GM12878 (cell line): ENCODE results near the gene AFAP1L2. TPM values are rescaled to one million over a fixed set of nuclear protein-coding genes. Genes with fewer than 3 reads are reported as not detected.

Source experiments
- ASH2L ChIP-seq: fragments of 300-600, 200-600 bp; sonication (generic); IDR thresholded peaks from 2 replicates; pipeline ENCODE4 v1.6.1; 2017; ENCODE audit warnings: low read depth, mild to moderate bottlenecking, borderline replicate concordance
- CHD2 ChIP-seq: IDR thresholded peaks from 2 replicates; pipeline ENCODE4 v1.6.1; 2011; ENCODE audit warnings: low read depth, low read length, improper control_type of control experiment, borderline replicate concordance
- CHD4 ChIP-seq: fragments of 200-600 bp; sonication (generic); IDR thresholded peaks from 2 replicates; pipeline ENCODE4 v1.6.1; 2016; ENCODE audit warnings: mild to moderate bottlenecking
- EGR1 ChIP-seq, 2 experiments: IDR thresholded peaks; 1 replicate in 1 of 2; 2 replicates in 1 of 2; pipeline ENCODE4 v1.6.1; 2011 to 2012; ENCODE audit warnings: low read depth in 2 of 2, low read length in 2 of 2, borderline replicate concordance in 1 of 2, mild to moderate bottlenecking in 1 of 2, moderate library complexity in 1 of 2
- ESRRA ChIP-seq: IDR thresholded peaks from 2 replicates; pipeline ENCODE4 v1.6.1; 2012; ENCODE audit warnings: mild to moderate bottlenecking, low read length, improper control_type of control experiment
- ETV6 ChIP-seq, 2 experiments: fragments of 450-650 bp in 1 of 2; IDR thresholded peaks in 1 of 2; conservative IDR thresholded peaks in 1 of 2; 2 replicates each; pipeline ENCODE4 v1.6.1; 2014; ENCODE audit warnings: antibody characterized with exemption in 1 of 2, borderline replicate concordance in 1 of 2, low read depth in 1 of 2, mild to moderate bottlenecking in 1 of 2, moderate library complexity in 1 of 2
- IRF4 ChIP-seq: IDR thresholded peaks from 2 replicates; pipeline ENCODE4 v1.6.1; 2011; ENCODE audit warnings: low read depth, low read length
- JUND ChIP-seq: IDR thresholded peaks from 2 replicates; pipeline ENCODE4 v1.6.1; 2012; ENCODE audit warnings: low read depth, mild to moderate bottlenecking, low read length, improper control_type of control experiment, moderate library complexity
- KDM1A ChIP-seq: fragments of 200-600 bp; sonication (generic); IDR thresholded peaks from 2 replicates; pipeline ENCODE4 v1.6.1; 2016; ENCODE audit warnings: borderline replicate concordance
- NFXL1 ChIP-seq: fragments of 450-650 bp; IDR thresholded peaks from 2 replicates; pipeline ENCODE4 v1.6.1; 2017; ENCODE audit warnings: antibody characterized with exemption, mild to moderate bottlenecking, borderline replicate concordance
- NFYA ChIP-seq: IDR thresholded peaks from 2 replicates; pipeline ENCODE4 v1.6.1; 2011; ENCODE audit warnings: low read depth, mild to moderate bottlenecking, low read length, improper control_type of control experiment, borderline replicate concordance
- NRF1 ChIP-seq: conservative IDR thresholded peaks from 2 replicates; pipeline ENCODE4 v1.6.1; 2011; ENCODE audit warnings: mild to moderate bottlenecking, low read depth, low read length, improper control_type of control experiment
- PAX5 ChIP-seq: IDR thresholded peaks from 2 replicates; pipeline ENCODE4 v1.6.1; 2011; ENCODE audit warnings: low read depth, low read length, borderline replicate concordance
- POLR2AphosphoS5 ChIP-seq: IDR thresholded peaks from 2 replicates; pipeline ENCODE4 v1.6.1; 2011; ENCODE audit warnings: mild to moderate bottlenecking, low read length, inconsistent platforms
- RCOR1 ChIP-seq: conservative IDR thresholded peaks from 2 replicates; pipeline ENCODE4 v1.6.1; 2012; ENCODE audit warnings: low read depth, low read length, improper control_type of control experiment
- RFX5 ChIP-seq: IDR thresholded peaks from 2 replicates; pipeline ENCODE4 v1.6.1; 2011; ENCODE audit warnings: low read depth, low read length, improper control_type of control experiment
- STAT3 ChIP-seq: IDR thresholded peaks from 2 replicates; pipeline ENCODE4 v1.6.1; 2011; ENCODE audit warnings: low read depth, low read length, improper control_type of control experiment
- ZNF274 ChIP-seq: IDR thresholded peaks from one replicate; pipeline ENCODE4 v1.8.0; 2011; ENCODE audit not compliant: insufficient read length, insufficient read depth
- ZSCAN29 ChIP-seq: fragments of 450-650 bp; IDR thresholded peaks from 2 replicates; pipeline ENCODE4 v1.6.1; 2017; ENCODE audit warnings: mild to moderate bottlenecking, moderate library complexity
- polyA plus RNA-seq, 11 experiments: library from polyadenylated mRNA; depleted of rRNA in 4 of 11; unstranded in 6 of 11; stranded (reverse) in 5 of 11; fragments of >200 nt; fragmentation: Nextera tagmentation in 4 of 11; fragmentation: Illumina TruSeq in 1 of 11; extraction: Ambion mirVana in 4 of 11; extraction: Trizol in 1 of 11; gene quantifications; 1 replicate in 1 of 11; 2 replicates in 10 of 11; pipeline versions ENCODE4 v1.2.1 to v1.2.3, GENCODE V29; 2011 to 2016; ENCODE audit warnings: inconsistent platforms in 2 of 11, missing spikeins in 2 of 11, low read depth in 1 of 11
- total RNA-seq, 4 experiments: library from RNA; depleted of rRNA in 3 of 4; stranded (reverse); fragments of >200 nt in 3 of 4; fragmentation: Illumina TruSeq in 1 of 4; extraction: Trizol in 1 of 4; gene quantifications; 2 replicates each; pipeline versions ENCODE4 v1.2.1 to v1.2.3, GENCODE V29; 2013 to 2021
- TF ChIP-seq, protein P1 (sequence below): fragments of 450-650 bp; formaldehyde crosslinking; IDR thresholded peaks from 2 replicates; pipeline ENCODE4 v1.4.0; 2020; ENCODE audit warnings: mild to moderate bottlenecking, moderate library complexity
- TF ChIP-seq, protein P2 (sequence below): IDR thresholded peaks from 2 replicates; pipeline ENCODE4 v1.6.1; 2011; ENCODE audit warnings: low read depth, low read length, improper control_type of control experiment, borderline replicate concordance
- TF ChIP-seq, protein P3 (sequence below): IDR thresholded peaks from 2 replicates; pipeline ENCODE4 v1.6.1; 2012; ENCODE audit warnings: low read depth, low read length, improper control_type of control experiment
- TF ChIP-seq, protein P4 (sequence below): IDR thresholded peaks from 2 replicates; pipeline ENCODE4 v1.6.1; 2012; ENCODE audit warnings: low read depth, low read length, improper control_type of control experiment

The AFAP1L2 gene
- total and polyA plus RNA-seq, 10 of the 15 experiments (the other 5 are each of a cell fraction or from before 2014, with no cell fraction given): 0.03 to 4.0 (median 0.34) TPM

DNA sequence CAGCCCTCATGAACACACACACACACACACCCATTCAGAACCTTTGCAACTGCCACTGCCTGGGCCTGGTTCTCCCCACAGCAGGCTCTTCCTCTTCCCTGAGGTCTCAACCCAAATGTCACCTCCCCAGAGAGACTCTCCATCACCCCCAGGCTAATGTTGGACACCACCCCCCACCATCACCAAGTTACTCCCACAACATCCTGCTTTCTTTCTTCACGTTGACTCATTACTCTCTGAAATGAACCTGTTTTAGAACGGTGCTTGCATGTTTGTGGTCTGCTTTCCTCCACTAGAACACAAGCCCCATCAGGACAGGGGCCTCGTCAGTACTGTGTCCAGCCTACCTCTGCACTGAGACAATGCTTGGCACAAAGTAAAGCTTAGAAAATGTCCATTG is 16.0 kb downstream of the AFAP1L2 start (continued):
- TF ChIP-seq, protein P1, sequence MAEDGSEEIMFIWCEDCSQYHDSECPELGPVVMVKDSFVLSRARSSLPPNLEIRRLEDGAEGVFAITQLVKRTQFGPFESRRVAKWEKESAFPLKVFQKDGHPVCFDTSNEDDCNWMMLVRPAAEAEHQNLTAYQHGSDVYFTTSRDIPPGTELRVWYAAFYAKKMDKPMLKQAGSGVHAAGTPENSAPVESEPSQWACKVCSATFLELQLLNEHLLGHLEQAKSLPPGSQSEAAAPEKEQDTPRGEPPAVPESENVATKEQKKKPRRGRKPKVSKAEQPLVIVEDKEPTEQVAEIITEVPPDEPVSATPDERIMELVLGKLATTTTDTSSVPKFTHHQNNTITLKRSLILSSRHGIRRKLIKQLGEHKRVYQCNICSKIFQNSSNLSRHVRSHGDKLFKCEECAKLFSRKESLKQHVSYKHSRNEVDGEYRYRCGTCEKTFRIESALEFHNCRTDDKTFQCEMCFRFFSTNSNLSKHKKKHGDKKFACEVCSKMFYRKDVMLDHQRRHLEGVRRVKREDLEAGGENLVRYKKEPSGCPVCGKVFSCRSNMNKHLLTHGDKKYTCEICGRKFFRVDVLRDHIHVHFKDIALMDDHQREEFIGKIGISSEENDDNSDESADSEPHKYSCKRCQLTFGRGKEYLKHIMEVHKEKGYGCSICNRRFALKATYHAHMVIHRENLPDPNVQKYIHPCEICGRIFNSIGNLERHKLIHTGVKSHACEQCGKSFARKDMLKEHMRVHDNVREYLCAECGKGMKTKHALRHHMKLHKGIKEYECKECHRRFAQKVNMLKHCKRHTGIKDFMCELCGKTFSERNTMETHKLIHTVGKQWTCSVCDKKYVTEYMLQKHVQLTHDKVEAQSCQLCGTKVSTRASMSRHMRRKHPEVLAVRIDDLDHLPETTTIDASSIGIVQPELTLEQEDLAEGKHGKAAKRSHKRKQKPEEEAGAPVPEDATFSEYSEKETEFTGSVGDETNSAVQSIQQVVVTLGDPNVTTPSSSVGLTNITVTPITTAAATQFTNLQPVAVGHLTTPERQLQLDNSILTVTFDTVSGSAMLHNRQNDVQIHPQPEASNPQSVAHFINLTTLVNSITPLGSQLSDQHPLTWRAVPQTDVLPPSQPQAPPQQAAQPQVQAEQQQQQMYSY (CRISPR knock-in tag): no peak
- TF ChIP-seq, protein P2, sequence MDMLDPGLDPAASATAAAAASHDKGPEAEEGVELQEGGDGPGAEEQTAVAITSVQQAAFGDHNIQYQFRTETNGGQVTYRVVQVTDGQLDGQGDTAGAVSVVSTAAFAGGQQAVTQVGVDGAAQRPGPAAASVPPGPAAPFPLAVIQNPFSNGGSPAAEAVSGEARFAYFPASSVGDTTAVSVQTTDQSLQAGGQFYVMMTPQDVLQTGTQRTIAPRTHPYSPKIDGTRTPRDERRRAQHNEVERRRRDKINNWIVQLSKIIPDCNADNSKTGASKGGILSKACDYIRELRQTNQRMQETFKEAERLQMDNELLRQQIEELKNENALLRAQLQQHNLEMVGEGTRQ: peak; percentile 37; the same call in 1 of the 2 replicates
- no peak for TF ChIP-seq ASH2L
- no peak for TF ChIP-seq EGR1 (IDR thresholded peaks at IDR 0.05; ENCODE audit: borderline replicate concordance in 1 of 2, low read depth in 2 of 2, low read length in 2 of 2)
- no peak for TF ChIP-seq NFYA
- TF ChIP-seq, protein P3, sequence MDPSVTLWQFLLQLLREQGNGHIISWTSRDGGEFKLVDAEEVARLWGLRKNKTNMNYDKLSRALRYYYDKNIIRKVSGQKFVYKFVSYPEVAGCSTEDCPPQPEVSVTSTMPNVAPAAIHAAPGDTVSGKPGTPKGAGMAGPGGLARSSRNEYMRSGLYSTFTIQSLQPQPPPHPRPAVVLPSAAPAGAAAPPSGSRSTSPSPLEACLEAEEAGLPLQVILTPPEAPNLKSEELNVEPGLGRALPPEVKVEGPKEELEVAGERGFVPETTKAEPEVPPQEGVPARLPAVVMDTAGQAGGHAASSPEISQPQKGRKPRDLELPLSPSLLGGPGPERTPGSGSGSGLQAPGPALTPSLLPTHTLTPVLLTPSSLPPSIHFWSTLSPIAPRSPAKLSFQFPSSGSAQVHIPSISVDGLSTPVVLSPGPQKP: no peak
- TF ChIP-seq PAX5: peak; percentile 79; the same call in 1 of the 2 replicates
- TF ChIP-seq CHD4: no peak
- no peak for TF ChIP-seq RFX5
- no peak for TF ChIP-seq ZSCAN29
- TF ChIP-seq, protein P4, sequence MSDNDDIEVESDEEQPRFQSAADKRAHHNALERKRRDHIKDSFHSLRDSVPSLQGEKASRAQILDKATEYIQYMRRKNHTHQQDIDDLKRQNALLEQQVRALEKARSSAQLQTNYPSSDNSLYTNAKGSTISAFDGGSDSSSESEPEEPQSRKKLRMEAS: no peak
- TF ChIP-seq KDM1A: no peak
- TF ChIP-seq CHD2: peak; percentile 33; the same call in 1 of the 2 replicates
- TF ChIP-seq IRF4: peak; percentile 87
- TF ChIP-seq RCOR1: no peak
- TF ChIP-seq NFXL1: no peak
- TF ChIP-seq POLR2AphosphoS5: no peak
- no peak for TF ChIP-seq STAT3
- TF ChIP-seq ZNF274: no peak
- no peak for TF ChIP-seq NRF1
- no peak for TF ChIP-seq ESRRA
- TF ChIP-seq ETV6 (conservative IDR thresholded peaks at IDR 0.05 in 1 of 2, IDR thresholded peaks at IDR 0.05 in 1 of 2; ENCODE audit: borderline replicate concordance in 1 of 2, low read depth in 1 of 2): peak in 1 of 2 experiments; percentile 40; a peak in 1 of 4 replicates
- no peak for TF ChIP-seq JUND
